ENCODE data around the gene CDC20.

The CDC20 gene

GRCh38 chr1:43329995-43330751 is 28.6 kb upstream of the CDC20 start:
- TF ChIP-seq CTCF (IDR thresholded peaks at IDR 0.05; ENCODE audit: insufficient read depth, missing control alignments), result no peak
- no peak for DNase-seq (ENCODE audit: insufficient read length, low spot score)
- no peak for FAIRE-seq

GRCh38 chr1:43331688-43332087 is 27.1 kb upstream of the CDC20 start:
- TF ChIP-seq CTCF (IDR thresholded peaks at IDR 0.05; ENCODE audit: insufficient read depth, missing control alignments), result no peak
- DNase-seq (ENCODE audit: insufficient read length, low spot score) (no peak), FAIRE-seq (no peak)

- FAIRE-seq (no peak), DNase-seq (ENCODE audit: insufficient read length, low spot score) (no peak)
Measured at GRCh38 chr1:43334453-43335205, 24.2 kb upstream of the CDC20 start.

GRCh38 chr1:43337588-43337987 is 21.2 kb upstream of the CDC20 start, which contains the start of gene MPL:
Gene MPL, plus strand, starts transcription at chr1:43337818. Its CDS starts 31 bp downstream, at chr1:43337849.
- no peak for TF ChIP-seq CTCF (IDR thresholded peaks at IDR 0.05; ENCODE audit: insufficient read depth, missing control alignments)
- FAIRE-seq (no peak), DNase-seq (ENCODE audit: insufficient read length, low spot score) (no peak)

More at GRCh38 chr1:43334453-43335205, 24.2 kb upstream of the CDC20 start:
- TF ChIP-seq CTCF (IDR thresholded peaks at IDR 0.05; ENCODE audit: insufficient read depth, missing control alignments), result no peak

GRCh38 chr1:43338001-43338400 is 20.8 kb upstream of the CDC20 start:
- no peak for FAIRE-seq
- no peak for TF ChIP-seq CTCF (IDR thresholded peaks at IDR 0.05; ENCODE audit: insufficient read depth, missing control alignments)
- no peak for DNase-seq (ENCODE audit: insufficient read length, low spot score)

- no peak for FAIRE-seq
Measured at GRCh38 chr1:43339584-43340232, 19.1 kb upstream of the CDC20 start.

More at GRCh38 chr1:43339584-43340232, 19.1 kb upstream of the CDC20 start:
- no peak for DNase-seq (ENCODE audit: insufficient read length, low spot score)
- TF ChIP-seq CTCF (IDR thresholded peaks at IDR 0.05; ENCODE audit: insufficient read depth, missing control alignments), result no peak

Data from D721Med (cell line).